Muscle layer of duodenum (tissue), 2 donors: Measurements from ENCODE around the gene S100A5.
"Not testable (repeated sequence)": the region's sequence is repeated elsewhere in the genome, so short reads cannot be mapped to it uniquely, and the experiment has no call there.

ENCODE experiments used
- H3K27ac ChIP-seq: one replicate; pipeline ENCODE4 v1.7.0; 2013; ENCODE audit warnings: mild to moderate bottlenecking, low read length
- H3K27me3 ChIP-seq: one replicate; pipeline ENCODE4 v1.7.0; 2013; ENCODE audit warnings: low read depth, mild to moderate bottlenecking, control low read depth, low read length
- H3K36me3 ChIP-seq, 2 donors: one replicate each; pipeline ENCODE4 v1.7.0; 2013; ENCODE audit warnings: low read length in 2 of 2, control low read depth in 1 of 2, mild to moderate bottlenecking in 1 of 2; ENCODE audit not compliant: insufficient read depth in 2 of 2, control insufficient read depth in 1 of 2
- H3K4me1 ChIP-seq, 2 donors: one replicate each; pipeline ENCODE4 v1.7.0; 2013; ENCODE audit warnings: low read length in 2 of 2, mild to moderate bottlenecking in 2 of 2, control low read depth in 1 of 2, moderate library complexity in 1 of 2; ENCODE audit not compliant: insufficient read depth in 2 of 2, control insufficient read depth in 1 of 2
- H3K4me3 ChIP-seq, 2 donors: one replicate each; pipeline ENCODE4 v1.7.0; 2013; ENCODE audit warnings: low read length in 2 of 2, low read depth in 1 of 2, mild to moderate bottlenecking in 1 of 2
- H3K9me3 ChIP-seq, 2 donors: one replicate each; pipeline ENCODE4 v1.7.0; 2013; ENCODE audit warnings: low read length in 2 of 2, control low read depth in 1 of 2, mild to moderate bottlenecking in 1 of 2; ENCODE audit not compliant: control insufficient read depth in 1 of 2
- donor health status: healthy.

The S100A5 gene

DNA sequence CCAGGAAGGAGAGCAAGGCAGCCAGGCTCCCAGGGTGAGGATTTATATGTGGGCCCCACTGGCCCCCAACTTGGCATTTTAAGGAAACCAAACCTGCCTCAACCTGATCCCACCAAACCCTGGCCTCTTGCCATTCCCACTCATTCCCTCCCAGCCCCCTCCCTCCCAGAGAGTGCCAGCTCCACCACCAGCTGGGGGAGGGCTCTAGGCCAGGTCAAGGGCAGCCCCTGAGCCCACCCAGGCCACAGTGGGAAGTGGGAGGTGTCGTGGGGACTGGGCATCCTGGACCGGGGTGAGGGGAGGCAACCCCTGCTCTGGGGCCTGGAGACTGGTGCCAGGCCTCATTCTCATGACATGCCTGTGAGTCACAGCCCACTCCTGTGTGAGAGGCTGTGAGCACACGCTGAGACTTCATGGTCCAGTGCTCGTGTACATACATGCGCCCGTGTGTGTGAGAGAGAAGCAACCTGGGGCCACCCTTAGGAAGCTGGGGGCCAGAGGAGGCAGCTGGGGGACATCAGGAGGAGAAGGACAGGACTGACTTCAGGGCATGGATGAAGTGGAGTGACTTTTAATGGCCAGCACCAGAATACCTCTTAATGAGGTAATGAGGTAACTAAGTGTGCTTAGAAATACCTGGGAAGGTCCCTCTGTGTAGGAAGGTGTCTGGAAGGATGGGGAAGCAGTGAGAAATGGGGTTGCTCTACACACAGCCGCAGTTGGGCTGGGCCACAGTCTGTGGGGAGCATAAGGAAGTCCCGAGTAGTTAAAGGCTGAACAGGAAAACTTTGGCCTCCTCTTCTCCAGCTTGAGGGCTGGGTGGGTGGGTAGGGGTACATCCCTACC, 25.0 kb upstream of the S100A5 start, which contains the start of gene S100A2:
Gene S100A2, minus strand, starts transcription at position 316 of the 846 bp plus-strand sequence. CDS start 1,967 bp downstream, outside the sequence.
- peak within 1 kb of the TSS; percentile 96 for H3K27ac ChIP-seq
- H3K4me1 ChIP-seq = peaks cover 16 to 27% of the 10 kb centered on the region in 2 donors
- H3K4me3 ChIP-seq = no peak within 1 kb of the TSS
- no peaks in the 10 kb centered on the region for H3K36me3 ChIP-seq
- H3K9me3 ChIP-seq = no peaks in the 10 kb centered on the region
- H3K27me3 ChIP-seq = no peaks in the 10 kb centered on the region

- peaks cover 16 to 27% of the 10 kb centered on the region in 2 donors for H3K4me1 ChIP-seq
- no peak overlapping the region for H3K4me3 ChIP-seq
- H3K27me3 ChIP-seq = no peaks in the 10 kb centered on the region
- H3K36me3 ChIP-seq = no peaks in the 10 kb centered on the region
- H3K27ac ChIP-seq = no peak overlapping the region
- no peaks in the 10 kb centered on the region for H3K9me3 ChIP-seq
These were observed 23.3 kb upstream of the S100A5 start for GRCh38 chr1:153563991-153564390.

GRCh38 chr1:153563483-153563901, 22.8 kb upstream of the S100A5 start:
- Histone ChIP-seq H3K9me3 (no peaks in the 10 kb centered on the region), H3K27me3 (no peaks in the 10 kb centered on the region), H3K36me3 (no peaks in the 10 kb centered on the region), H3K4me1 (peaks cover 16 to 27% of the 10 kb centered on the region in 2 donors), H3K27ac (no peak overlapping the region), H3K4me3 (no peak overlapping the region)

DNA sequence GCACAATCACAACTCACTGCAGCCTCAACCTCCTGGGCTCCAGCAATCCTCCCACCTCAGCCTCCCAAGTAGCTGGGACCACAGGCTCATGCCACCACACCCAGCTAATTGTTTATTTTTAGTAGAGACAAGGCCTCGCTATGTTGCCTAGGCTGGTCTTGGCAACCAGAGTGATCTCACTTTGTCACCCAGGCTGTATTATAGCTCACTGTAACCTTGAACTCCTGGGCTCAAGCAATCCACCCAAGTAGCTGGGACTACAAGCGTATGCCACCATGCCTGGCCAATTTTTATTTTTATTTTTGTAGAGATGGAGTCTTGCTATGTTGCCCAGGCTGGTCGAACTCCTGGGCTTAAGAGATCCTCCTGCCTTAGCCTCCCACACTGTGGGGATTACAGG, 21.3 kb upstream of the S100A5 start:
- H3K27me3 ChIP-seq, H3K27ac ChIP-seq, H3K9me3 ChIP-seq, H3K4me3 ChIP-seq, H3K36me3 ChIP-seq: not testable (repeated sequence)
- H3K4me1 ChIP-seq = peaks cover 8 to 15% of the 10 kb centered on the region in 2 donors

DNA sequence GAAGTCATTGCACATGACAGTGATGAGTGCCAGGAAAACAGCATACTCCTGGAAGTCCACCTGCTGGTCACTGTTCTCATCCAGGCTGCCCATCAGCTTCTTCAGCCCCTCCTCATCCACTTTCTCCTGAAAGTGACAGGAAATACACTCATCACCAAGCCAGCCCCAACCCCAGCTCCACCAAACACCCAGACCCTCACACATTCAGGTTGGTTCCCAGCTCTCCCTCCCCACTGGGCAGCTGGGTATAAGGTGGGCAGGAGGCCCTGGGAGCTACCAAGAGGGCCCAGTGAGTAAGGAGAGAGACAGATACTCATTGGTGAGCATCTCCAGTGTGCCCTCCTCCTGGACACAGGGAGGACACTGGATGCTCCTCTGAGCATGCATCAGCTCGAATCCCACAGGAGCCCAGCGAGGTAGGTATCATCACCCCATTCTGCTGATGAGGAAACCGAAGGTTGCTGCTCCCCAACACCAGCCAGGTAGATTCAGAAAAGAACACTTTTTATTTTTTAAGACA, 20.8 kb upstream of the S100A5 start:
- H3K27me3 ChIP-seq = no peaks in the 10 kb centered on the region
- no peak overlapping the region for H3K27ac ChIP-seq
- no peaks in the 10 kb centered on the region for H3K36me3 ChIP-seq
- peaks cover 4 to 10% of the 10 kb centered on the region in 2 donors for H3K4me1 ChIP-seq
- H3K9me3 ChIP-seq = no peaks in the 10 kb centered on the region
- no peak overlapping the region for H3K4me3 ChIP-seq

DNA sequence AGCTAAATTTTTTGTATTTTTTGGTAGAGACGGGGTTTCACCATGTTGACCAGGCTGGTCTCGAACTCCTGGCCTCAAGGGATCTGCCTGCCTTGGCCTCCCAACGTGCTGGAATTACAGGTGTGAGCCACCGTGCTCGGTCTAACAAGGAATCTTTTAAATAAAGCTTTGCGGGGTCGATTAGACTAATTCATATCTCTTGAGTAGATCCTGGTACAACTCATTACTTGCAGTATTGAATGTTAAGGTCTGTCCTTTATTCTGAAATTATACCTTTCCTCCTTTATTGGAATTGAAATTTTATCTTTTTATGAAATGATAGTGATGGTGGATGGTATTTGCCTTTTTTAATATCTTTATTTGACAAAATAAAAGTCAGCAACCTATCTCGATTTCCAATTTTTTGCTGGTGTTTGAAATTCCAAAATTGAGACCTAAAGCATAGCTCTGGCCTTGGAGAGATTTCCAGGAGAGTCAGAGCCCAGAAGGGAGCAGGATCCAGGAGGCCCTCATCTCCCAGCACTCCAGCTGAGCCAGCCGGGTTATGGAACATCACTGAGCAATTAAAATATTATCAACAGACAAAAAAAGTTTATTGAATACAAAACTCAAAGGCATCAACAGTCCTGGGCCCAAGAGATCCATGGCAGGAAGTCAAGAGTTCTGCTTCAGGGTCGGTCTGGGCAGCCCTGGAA, 20.2 kb upstream of the S100A5 start:
- no peaks in the 10 kb centered on the region for H3K27me3 ChIP-seq
- H3K4me1 ChIP-seq = peaks cover 3 to 5% of the 10 kb centered on the region in 2 donors
- H3K27ac ChIP-seq = no peak overlapping the region
- no peaks in the 10 kb centered on the region for H3K36me3 ChIP-seq
- H3K4me3 ChIP-seq = no peak overlapping the region
- no peaks in the 10 kb centered on the region for H3K9me3 ChIP-seq

- Histone ChIP-seq H3K36me3 (no peaks in the 10 kb centered on the region), H3K27ac (no peak overlapping the region), H3K9me3 (no peaks in the 10 kb centered on the region), H3K4me1 (no peaks in the 10 kb centered on the region), H3K4me3 (no peak overlapping the region), H3K27me3 (no peaks in the 10 kb centered on the region)
These were observed 19.5 kb upstream of the S100A5 start for GRCh38 chr1:153560241-153560640.

DNA sequence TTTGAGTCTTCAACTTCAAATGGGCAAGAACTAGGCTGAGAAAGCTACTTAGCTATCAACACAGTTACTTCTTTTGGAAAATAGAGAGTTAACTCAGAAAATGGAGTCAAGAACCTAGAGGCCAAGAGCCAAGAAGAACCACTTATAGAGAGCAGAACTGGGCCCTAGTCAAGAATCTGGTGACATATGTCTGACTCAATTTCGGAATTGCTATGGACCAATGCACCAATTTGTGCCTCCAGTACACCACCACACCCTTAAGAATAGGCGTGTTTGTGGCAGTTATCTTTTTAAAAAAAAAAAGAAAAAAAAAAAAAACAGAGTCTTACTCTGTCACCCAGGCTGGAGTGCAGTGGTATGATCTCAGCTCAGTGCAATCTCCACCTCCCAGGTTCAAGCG, 17.1 kb upstream of the S100A5 start:
- Histone ChIP-seq H3K27ac (no peak overlapping the region), H3K27me3 (no peaks in the 10 kb centered on the region), H3K36me3 (no peaks in the 10 kb centered on the region), H3K4me1 (peaks cover 6% of the 10 kb centered on the region in 2 donors), H3K9me3 (no peaks in the 10 kb centered on the region), H3K4me3 (no peak overlapping the region)

- H3K27me3 ChIP-seq = no peaks in the 10 kb centered on the region
- peaks cover 6 to 8% of the 10 kb centered on the region in 2 donors for H3K4me1 ChIP-seq
- H3K36me3 ChIP-seq = no peaks in the 10 kb centered on the region
- no peaks in the 10 kb centered on the region for H3K9me3 ChIP-seq
- no peak overlapping the region for H3K4me3 ChIP-seq
- no peak overlapping the region for H3K27ac ChIP-seq
These were observed 15.6 kb upstream of the S100A5 start for GRCh38 chr1:153556348-153556747.

DNA sequence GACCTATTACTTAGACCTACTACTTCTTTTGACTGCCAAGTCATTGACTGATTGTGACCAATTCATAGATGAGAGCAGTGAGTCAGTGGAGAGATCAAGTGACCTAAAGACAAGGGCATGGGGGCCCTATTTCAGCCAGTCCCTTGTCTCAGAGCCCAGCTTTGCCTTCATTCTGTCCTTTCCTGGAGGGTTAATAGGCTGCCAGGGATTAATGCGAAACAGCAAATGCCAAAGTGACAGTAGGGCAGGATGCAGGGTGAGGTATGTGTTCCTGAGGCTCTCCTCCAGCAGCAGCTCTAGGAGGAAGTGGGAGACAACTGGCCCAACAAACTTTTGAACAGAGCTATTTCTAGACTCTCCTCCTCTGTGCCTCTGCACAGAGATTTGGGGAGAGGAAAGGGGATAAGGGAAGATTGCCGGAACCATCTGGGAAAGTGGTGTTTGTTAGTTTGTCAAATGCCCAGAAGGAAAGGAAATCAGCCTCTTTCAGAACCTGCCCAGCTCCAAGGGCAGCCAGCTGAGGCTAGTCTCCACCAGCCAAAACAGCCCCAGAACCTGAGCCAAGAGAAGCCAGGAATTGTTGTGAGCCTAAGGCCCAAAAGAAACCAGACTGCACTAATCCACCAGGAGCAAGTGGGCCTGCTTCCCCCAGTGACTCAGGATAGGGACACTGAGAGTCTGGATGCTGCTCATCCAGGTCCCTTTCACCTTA, 13.3 kb upstream of the S100A5 start:
- Histone ChIP-seq H3K9me3 (no peaks in the 10 kb centered on the region), H3K27ac (peak overlapping the region; percentile 53), H3K36me3 (no peaks in the 10 kb centered on the region), H3K27me3 (no peaks in the 10 kb centered on the region), H3K4me3 (no peak overlapping the region), H3K4me1 (peaks cover 6 to 23% of the 10 kb centered on the region in 2 donors)

DNA sequence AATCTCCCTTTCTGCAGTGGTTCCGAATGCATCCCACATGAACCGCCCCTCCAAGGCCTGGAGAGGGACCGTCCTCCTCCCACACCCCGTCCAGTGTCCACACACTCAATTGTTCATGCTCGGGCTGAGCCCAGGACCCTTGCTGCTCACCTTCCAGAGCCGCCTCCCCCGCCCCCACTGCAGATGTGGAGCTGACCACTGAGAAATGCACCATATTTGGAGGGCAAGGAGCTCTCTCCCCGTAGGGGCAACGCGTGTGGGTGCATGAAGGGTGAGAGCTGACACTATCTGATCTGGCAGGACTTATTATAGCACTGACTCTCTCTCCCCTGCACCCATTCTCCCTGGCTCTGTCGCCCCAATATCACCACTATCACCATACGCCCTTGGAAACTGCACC, 12.4 kb upstream of the S100A5 start:
- Histone ChIP-seq H3K9me3 (no peaks in the 10 kb centered on the region), H3K27me3 (no peaks in the 10 kb centered on the region), H3K27ac (peak overlapping the region; percentile 53), H3K4me3 (no peak overlapping the region), H3K4me1 (peaks cover 9 to 32% of the 10 kb centered on the region in 2 donors), H3K36me3 (no peaks in the 10 kb centered on the region)
